ENCODE results near the gene VAV3.
"Not testable (repeated sequence)": the region's sequence is repeated elsewhere in the genome, so short reads cannot be mapped to it uniquely, and the experiment has no call there.

The VAV3 gene

DNA sequence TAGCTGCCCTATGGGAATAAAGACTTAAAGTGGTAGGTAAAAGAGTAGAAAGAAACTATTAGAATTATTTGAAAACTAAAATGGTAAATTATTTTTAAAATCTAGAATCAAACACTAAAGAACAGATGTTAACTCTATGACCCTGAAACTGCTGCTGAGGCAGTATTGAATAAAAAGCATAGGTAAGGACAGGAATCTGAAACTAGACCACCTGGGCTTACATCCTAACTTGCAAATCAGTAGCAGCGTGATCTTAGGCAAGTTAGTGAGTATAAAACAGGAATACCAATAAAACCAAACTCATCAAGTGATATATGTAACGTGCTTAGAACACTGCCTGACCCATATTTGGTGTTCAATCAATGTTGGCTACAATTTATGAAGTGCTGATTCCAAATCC, 257.9 kb downstream of the VAV3 start:
- no peak for DNase-seq

- no peak for DNase-seq
These were observed 258.8 kb downstream of the VAV3 start for GRCh38 chr1:107706182-107706581.

GRCh38 chr1:107704911-107705310, 260.1 kb downstream of the VAV3 start:
- no peak for DNase-seq

DNA sequence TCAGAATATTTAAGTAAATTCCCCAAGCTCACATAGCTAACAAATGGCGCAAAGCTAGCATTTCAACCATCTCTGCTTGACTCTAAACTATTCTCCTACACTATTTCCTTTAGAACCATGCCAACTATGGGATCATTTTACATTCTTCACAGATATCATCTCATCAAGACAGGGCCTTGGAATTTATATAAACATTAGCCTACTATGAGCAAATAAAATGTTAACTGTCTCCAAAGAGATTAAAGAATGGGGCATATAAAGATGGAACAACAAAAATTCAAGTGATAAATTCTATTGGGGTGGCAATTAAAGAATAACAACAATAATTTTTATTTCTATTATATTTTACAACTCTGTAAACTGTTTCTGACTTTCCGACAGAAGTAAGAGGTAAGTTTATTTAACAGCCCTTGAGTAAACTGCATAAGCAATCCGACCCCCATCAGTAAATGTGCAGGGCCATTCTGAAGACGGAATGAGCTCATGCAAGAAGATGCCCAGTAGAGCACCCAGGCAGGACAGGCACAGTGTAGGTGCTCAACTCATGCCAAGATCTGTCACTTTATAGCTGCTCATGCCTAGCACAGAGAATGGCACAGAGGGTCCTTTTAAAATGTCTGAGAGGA, 261.9 kb downstream of the VAV3 start:
- DNase-seq: no peak

- not testable (repeated sequence) for DNase-seq
These were observed 264.3 kb downstream of the VAV3 start for GRCh38 chr1:107700651-107701050.

- peak in 1 of 2 experiments; percentile 5 for DNase-seq
These were observed 266.8 kb downstream of the VAV3 start for GRCh38 chr1:107698161-107698560.

GRCh38 chr1:107695341-107695740, 269.6 kb downstream of the VAV3 start:
- DNase-seq: no peak

- DNase-seq: no peak
These were observed 272.2 kb downstream of the VAV3 start for GRCh38 chr1:107692580-107693345.

- DNase-seq: no peak
These were observed 273.4 kb downstream of the VAV3 start for GRCh38 chr1:107691540-107691939.

DNA sequence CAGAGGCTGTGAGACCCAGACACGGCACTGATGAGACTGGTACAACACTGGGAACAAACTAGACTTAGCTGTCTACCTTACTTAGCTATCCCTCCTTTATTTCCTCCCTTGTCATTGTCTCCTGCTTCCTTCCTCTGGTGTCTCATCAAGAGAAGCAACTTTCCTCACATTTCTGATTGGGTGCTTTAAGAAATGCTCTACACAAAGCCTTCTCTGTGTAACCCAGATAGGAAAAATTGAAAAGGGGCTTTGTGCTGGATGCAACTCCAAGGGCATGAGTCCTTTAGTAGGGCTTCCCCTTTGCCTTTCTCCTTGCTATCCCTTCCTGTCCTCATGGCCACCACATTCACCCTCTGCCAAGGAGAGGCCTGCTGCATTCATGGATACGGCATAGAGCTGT, 274.5 kb downstream of the VAV3 start:
- DNase-seq: no peak

- DNase-seq: no peak
These were observed 275.2 kb downstream of the VAV3 start for GRCh38 chr1:107689733-107690132.

DNA sequence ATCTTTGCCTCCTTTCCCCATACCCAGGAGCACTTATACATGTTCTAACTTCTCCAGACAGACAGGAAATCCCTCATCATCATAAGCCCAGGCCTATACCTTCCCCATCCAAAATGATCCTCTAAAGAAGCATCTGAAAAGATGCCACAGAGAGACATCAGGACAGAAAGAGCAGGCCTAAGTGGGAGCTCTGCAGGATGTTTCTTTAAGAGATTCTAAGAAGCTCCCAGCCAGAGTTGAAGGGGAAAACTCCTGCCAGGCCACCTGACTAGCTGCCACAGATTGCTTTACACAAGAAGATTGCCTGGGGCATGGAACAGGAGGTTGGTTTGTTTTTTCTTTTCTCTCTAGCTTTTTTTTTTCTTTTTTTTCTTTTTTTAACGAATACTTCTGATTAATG, 275.8 kb downstream of the VAV3 start:
- DNase-seq: no peak

GRCh38 chr1:107687849-107688753, 276.9 kb downstream of the VAV3 start:
- DNase-seq: no peak

DNA sequence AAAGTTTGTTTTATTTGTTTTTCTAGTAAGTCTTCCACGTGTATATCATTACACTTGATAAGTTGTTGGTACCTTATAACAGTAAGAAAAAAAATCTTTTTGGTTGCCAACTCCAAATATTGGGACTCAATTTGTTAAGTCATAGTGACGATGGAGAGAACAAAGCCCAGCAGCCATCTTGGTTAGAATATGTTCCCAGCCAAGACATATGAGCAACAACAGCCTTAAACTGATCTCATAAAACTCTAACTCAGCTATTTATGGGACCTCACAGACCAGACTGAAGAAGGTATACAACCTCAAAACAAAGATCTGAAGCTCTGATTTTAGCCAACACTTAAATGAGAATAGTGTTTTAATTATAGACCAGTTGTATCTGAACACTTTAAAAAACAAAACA, 281.3 kb downstream of the VAV3 start:
- DNase-seq: peak in 1 of 2 experiments; percentile 13

- DNase-seq: peak; percentile 66 to 93
These were observed 281.8 kb downstream of the VAV3 start for GRCh38 chr1:107683191-107683657.

- no peak for DNase-seq
These were observed 282.5 kb downstream of the VAV3 start for GRCh38 chr1:107682467-107682866.

GRCh38 chr1:107681001-107681479, 283.9 kb downstream of the VAV3 start:
- DNase-seq: no peak

GRCh38 chr1:107680579-107680985, 284.4 kb downstream of the VAV3 start:
- no peak for DNase-seq

DNA sequence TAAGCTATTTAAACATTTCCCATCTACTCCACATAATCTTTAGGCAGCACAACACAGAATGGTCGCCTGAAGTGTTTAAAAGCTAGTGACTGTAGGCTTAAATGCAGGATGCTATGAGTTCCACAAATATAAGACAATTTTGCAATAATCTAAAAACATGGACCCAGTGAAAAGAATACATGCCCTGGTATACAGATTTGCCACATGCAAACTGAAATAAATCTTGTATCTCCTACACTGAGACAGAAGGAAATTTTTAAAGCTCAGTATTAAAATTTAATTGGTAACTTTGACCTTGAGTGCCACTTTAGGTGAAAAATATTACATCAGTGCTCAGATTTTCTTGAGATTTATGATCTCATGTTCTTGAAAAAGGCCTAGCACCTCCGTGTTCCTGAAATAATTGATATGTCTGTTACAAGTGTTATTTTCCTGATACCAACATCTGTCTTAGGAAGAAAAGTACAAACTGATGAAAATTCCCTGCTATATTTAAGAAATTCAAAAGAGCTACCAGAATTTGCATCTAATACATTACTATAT, 285.5 kb downstream of the VAV3 start:
- DNase-seq: no peak

DNA sequence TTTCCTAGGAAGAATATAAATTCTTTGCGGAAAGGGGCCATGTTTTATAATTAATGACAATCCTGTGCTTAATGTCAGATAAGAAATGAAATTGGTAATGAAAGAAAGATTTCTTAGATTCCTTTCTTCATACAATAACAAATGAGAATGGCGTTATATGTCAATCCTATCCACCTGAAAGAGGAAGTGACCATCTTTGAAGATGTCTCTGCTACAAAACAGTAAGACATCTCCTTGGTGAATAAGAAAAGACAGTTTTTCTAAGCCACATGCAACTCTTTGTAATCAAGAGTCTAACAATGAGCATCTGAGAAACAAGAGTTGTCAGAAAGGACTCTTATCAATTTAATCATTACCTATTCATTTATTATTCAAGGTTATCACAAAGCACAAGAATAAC, 286.0 kb downstream of the VAV3 start:
- no peak for DNase-seq

DNA sequence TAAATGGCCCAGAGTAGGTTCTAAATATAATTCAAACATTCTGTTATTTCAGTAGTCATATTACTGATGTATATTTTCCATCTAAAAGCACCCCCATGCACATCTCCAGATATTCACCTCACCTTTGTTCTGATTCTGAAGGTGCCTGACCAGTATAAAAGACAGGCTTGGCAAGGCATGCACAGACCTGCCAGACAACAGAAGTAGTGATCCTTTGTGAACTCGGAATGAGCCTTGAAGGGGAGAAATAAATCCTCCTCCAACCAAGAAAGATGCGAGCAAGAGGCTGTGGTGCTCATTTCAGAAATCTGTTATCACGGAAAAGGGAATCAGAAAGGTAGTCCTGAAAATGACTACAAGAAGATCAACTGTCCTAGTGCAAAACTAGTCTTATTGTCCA, 287.3 kb downstream of the VAV3 start:
- no peak for DNase-seq

DNA sequence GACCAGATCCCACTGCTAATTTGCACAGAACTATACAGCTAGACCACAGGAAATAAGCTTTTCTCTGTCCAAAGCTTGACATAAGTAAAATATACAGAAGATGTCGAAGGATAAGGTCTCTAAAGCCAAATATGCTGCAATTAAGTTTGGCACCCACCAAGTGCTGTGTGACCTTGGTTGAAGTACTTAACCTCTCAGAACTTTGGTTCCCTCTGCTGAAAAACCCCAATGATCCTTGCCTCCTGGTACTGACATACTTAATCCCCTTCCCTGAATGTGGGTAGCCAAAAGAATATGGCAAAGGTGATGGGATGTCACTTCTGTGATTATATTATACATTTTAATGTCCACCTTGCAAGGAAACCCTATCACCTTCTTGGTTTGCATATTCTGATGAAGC, 290.5 kb downstream of the VAV3 start:
- no peak for DNase-seq

DNA sequence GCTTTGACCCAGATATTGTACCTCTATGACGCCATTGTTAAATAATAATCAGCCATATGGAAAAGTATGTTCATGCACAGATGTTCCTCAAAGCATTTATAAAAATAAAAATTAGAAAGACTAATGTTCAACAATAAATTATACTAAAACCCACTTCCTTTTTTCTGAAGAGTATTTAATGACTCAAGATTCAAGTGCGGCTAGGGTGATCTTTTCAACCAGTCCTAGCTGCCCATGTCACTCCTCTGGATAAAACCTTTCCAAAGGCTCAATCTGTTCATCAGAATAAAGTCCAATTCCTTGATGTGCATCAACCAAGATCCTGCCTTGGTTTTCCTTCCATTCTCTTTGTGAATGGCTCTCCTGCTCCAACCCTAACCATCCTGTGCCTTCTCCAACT, 292.0 kb downstream of the VAV3 start:
- no peak for DNase-seq
